TTC549 (cell line): ENCODE measurements around the gene RUNX1.
"Not testable (repeated sequence)": the region's sequence is repeated elsewhere in the genome, so short reads cannot be mapped to it uniquely, and the experiment has no call there.

Source experiments
- FAIRE-seq: peaks from 2 replicates; lab custom pipeline; 2012; peaks lifted over from hg19 to GRCh38; lab: Jason Lieb, UNC

Gene RUNX1

GRCh38 chr21:34805157-34805556, 243.9 kb downstream of the RUNX1 start:
- no peak for FAIRE-seq

- FAIRE-seq: not testable (repeated sequence)
Measured at GRCh38 chr21:34804584-34804983, 244.5 kb downstream of the RUNX1 start.

DNA sequence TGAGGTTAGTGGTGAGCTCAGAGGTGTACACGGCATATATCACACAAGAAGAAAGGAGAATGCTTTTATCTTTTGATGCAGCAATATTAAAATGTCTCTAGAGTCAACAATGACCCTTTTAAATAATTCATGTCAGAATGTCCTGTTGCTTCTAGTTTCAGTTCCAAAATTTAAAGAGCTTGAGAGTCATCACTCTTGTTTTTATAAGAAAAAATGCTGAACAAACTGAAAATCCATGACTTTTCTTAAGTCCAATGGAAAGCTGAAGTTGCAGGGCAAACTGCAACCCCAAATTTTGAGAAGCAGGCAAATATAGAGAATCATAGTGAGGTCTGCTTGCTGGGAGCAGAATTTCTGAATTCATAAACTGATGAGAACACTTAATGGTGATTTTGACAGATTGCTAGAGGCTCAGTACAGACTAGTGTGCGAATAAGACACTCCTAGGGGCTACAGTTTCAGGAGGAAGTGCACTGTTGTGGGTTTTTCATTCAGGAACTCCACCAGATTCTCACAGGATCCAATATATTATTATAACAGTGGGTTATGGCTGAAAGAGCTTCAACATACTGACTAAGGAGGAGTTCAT, 245.2 kb downstream of the RUNX1 start:
- FAIRE-seq: no peak

DNA sequence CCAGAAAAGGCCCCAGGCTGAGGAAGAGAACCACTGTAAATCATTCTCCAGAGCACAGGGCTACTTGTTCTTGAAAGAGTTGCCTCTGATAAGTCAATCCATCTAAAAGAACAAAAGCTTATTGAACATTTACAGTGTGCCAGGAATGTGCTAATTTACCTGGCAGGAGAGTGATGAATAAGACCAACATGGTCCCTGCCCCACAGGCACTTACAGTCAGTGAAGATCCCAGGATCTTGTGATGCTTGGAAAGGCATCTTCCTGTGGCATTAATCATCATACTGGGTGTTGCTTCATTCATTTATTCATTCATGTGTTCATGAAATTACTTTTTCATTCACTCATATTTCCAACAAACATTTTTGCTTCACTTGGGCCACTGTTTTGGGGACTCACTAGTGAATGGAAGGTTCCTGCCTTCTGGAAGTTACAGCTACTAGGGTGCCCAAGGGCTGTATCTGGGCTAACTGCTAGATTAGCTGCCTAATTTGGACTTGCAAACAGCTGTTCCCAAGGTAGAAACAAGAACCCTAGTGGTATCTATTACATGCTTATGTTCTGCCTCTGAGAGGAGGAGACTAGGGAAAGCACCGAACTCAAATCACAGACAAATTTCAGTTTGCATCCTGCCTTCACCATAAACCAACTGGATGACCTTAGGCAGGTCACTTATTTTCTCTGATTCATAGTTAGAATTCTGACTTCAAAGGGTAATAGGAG, 246.8 kb downstream of the RUNX1 start:
- FAIRE-seq: no peak

- FAIRE-seq: no peak
Measured at GRCh38 chr21:34801519-34802132, 247.5 kb downstream of the RUNX1 start.

GRCh38 chr21:34800797-34801518, 248.1 kb downstream of the RUNX1 start:
- no peak for FAIRE-seq

DNA sequence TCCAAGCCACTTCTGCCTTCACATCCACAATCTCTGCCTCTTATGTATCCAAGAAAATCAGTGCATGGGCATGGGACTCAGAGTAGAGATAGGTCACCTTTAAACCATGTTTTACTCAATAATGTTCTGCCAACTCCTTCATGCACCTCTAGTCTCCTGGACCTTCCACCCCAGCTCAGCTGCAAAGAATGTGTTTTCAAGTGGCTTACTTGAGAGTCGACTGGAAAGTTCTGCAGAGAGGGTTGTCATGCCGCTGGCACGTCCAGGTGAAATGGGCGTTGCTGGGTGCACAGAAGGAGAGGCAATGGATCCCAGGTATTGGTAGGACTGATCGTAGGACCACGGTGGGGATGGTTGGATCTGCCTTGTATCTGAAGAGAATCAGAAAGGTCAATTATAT, 250.0 kb downstream of the RUNX1 start:
- no peak for FAIRE-seq

GRCh38 chr21:34797921-34798535, 251.1 kb downstream of the RUNX1 start:
- FAIRE-seq: no peak

DNA sequence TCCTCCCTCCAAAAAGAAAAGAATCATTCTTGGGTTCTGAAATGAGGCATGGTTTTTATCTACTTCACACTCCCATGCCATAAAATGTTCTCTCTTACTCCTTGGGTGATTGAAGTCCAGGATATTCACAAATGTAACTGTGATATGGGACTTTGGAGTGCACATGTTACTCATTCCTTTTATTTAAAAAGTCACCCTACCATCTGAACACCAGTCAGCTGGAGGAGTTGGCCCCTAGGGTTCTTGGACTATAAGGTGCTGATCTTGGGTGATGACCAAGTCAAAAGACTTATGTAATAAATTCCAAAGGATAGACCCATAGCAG, 251.9 kb downstream of the RUNX1 start:
- FAIRE-seq: no peak

DNA sequence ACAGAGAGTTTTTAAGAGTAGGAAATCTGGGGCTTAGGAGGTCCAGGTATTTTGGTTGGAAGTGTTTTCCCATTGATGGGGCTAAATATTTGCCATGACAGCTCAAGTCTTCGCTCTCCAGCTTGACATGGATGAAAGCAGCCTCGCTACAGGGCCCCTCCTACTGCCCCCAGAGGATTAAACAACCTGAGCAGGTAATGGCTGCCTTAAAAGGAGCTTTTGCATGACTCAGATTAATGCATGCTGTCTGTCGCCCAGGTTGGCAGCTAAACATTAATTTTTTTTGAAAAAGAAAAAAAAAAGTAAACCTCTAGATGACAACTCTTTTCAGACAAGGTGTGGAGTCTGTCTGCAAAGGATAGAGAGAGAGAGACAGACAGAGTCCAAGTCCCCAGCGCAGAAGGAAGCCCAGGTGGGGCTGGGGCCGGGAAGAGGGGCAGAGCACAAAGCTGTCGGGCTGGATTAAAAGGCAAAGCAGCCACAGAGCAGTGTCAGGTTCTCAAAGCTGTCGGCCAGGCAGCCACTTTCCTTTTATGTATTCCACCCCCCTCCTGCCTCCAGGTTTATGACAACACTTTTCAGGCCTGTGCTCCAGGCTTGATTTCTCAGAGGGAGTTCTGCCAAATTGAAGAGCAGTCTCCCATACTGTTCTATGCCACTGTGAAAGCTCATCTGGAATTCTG, 252.4 kb downstream of the RUNX1 start:
- no peak for FAIRE-seq

DNA sequence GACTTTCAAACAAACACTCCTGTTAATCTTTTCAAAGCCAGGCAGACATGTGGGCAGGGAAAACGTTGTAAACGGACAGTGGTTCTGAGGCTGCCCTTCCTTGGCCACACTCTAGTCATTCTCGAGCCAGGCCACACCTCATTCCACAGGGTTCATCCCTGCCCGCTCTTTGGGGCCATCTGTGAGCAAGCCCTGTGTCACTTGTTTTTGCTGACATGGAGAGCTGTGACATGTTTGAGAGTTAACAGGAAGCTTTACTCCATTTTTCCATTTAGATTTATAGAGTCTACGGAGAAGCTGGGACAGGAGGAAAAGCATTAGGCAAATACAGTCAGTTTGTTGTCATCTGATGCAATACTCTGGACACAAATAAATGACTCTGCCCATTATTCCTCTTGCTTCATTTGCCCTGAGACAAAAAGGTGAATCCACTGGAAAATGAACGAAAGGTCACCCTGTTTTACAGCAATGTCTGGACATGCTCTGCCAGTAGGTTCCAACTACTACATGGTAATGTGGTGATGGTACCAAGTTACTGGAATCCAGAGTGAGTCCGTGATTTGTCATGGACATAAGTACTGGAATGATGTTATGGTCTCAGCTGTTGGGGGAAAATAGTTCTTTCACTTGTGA, 253.4 kb downstream of the RUNX1 start:
- FAIRE-seq: no peak

DNA sequence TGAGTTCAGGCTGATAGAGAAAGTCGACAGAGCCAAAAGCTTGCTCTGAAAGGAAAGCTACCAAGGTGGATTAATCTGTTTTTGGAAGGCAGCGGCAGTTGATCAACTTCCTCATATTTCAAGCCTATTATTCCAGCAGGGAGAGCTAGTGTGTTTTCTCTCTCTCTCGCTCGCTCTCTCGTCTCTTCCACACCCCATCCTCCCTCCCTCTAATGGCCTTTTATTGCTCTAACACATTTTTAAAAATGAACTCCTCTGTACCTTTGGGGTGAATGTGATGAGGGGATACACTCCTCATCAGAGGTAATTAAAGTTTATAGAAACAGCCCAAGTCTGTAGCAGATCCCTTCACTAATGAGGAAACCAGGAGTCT, 253.9 kb downstream of the RUNX1 start:
- no peak for FAIRE-seq

- FAIRE-seq: no peak
Measured at GRCh38 chr21:34794686-34795085, 254.4 kb downstream of the RUNX1 start.

DNA sequence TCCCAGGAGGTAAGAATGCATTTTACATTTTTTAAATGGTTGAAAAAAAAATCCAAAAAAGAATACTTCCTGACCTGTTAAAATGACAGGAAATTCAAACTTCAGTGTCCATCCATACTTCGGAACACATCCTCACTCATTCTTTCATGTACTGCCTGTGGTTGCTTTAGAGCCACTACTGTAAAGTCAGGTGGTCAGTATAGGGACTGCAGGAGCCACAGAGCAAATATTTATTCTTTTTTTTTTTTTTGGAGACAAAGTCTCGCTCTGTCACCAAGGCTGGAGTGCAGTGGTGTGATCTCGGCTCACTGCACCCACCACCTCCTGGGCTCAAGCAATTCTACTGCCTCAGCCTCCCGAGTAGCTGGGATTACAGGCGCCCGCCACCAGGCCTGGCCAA, 255.6 kb downstream of the RUNX1 start:
- FAIRE-seq: no peak

DNA sequence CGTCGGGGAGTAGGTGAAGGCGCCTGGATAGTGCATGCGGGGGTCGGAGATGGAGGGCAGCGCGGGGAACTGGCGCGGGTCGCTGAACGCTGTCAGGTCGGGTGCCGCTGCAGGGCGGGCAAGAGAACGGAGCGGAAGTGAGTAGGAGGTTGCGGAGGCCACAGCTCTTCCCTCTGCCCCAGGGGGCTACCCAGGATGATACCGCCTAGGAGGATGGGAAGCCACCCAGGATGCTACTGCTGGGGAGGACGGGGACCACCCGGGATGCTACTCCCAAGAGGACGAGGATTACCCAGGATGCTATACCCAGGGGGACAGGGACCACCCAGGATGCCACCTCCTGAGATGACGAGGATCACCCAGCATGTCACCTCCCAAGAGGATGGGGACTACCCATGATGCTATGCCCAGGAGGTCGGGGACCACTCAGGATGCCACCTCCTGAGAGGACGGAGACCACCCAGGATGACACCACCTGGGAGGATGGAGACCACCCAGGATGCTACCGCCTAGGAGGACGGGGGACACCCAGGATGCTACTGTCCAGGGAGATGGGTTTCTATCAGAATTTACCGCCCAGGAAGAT, 256.5 kb downstream of the RUNX1 start:
- no peak for FAIRE-seq

GRCh38 chr21:34791776-34792503, 257.2 kb downstream of the RUNX1 start:
- no peak for FAIRE-seq

DNA sequence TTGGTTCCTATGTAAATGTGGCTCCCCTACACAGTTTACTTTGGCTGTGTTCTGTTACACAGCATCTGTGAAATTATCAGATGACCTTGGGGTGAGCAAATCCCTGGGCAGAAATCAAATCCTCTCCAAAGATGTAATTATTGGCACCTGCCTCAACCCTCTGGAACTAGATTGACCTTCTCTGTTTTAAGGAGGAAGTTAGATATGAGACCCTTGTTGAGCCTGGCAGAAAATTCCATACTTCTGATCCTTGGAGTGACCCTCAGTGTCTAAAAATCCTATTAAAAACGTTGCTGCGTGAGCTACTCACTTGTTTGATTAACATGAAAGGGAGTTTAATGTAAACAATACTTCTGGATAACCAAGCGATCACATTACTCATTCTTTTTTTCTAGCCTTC, 258.3 kb downstream of the RUNX1 start:
- FAIRE-seq: no peak

DNA sequence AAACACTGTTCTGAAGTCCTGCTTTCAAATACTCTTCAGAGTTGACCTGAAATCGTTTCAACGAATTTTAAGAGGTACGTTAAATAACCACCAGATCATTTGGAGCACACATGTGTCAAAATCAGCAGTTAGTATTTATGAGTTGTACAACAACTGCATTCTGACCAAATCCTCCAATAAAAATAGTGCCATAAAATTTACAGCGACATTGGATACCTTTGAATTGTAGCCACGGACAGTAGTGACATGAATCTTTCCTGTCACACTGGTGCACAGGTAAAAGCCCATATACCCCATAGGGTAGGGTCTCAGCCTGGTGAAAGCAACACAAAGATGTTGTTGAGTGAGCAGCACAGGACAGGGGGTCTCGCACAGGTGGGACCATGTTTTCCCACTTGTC, 258.8 kb downstream of the RUNX1 start:
- FAIRE-seq: no peak

DNA sequence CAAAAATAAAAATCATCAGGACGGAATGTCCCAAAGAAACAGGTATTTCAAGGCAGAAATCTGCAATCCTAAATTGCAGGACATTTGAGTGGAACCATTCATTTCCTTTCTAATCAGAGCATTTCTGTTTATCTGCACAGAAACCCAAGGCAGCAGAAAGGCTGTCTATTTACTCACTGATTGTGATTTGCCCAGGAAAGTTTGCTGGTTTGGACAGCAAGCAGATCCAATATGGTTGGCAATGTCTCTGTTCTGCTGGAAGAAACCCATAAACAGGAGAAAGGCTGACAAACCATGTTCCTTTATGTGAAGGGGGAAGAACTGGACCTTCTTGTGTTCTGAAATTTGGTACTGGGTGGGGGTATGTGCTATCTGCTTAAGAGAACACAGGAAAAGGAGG, 260.2 kb downstream of the RUNX1 start:
- FAIRE-seq: no peak

GRCh38 chr21:34783815-34784214, 265.3 kb downstream of the RUNX1 start:
- no peak for FAIRE-seq
